HG02884 (cell line): ENCODE results near the gene GARS1.

Experiments used
- ATAC-seq: cut with Tn5 transposase; IDR thresholded peaks from one replicate; pipeline ENCODE4 v1.9.1; 2021; ENCODE audit warnings: mild to moderate bottlenecking, moderate library complexity; ENCODE audit not compliant: unreplicated experiment

Gene GARS1

GRCh38 chr7:30654296-30655090 is 59.8 kb downstream of the GARS1 start:
- ATAC-seq = no peak

- no peak for ATAC-seq
Measured at GRCh38 chr7:30655096-30655970, 60.7 kb downstream of the GARS1 start.

- no peak for ATAC-seq
Measured at GRCh38 chr7:30656006-30656957, 61.6 kb downstream of the GARS1 start.

GRCh38 chr7:30657131-30657530 is 62.5 kb downstream of the GARS1 start:
- no peak for ATAC-seq

- ATAC-seq = no peak
Measured at GRCh38 chr7:30658479-30659074, 63.9 kb downstream of the GARS1 start.

- ATAC-seq = no peak
Measured at GRCh38 chr7:30659312-30659711, 64.6 kb downstream of the GARS1 start.

GRCh38 chr7:30660331-30661255 is 65.9 kb downstream of the GARS1 start:
- ATAC-seq = no peak

- no peak for ATAC-seq
Measured at GRCh38 chr7:30661926-30662325, 67.2 kb downstream of the GARS1 start.

- ATAC-seq = no peak
Measured at GRCh38 chr7:30662431-30662939, 67.8 kb downstream of the GARS1 start.

- ATAC-seq = no peak
Measured at GRCh38 chr7:30663414-30663813, 68.7 kb downstream of the GARS1 start.

GRCh38 chr7:30664184-30664885 is 69.7 kb downstream of the GARS1 start:
- no peak for ATAC-seq

- ATAC-seq = no peak
Measured at GRCh38 chr7:30665043-30665442, 70.4 kb downstream of the GARS1 start.

GRCh38 chr7:30665449-30665848 is 70.8 kb downstream of the GARS1 start:
- no peak for ATAC-seq

- ATAC-seq = no peak
Measured at GRCh38 chr7:30667172-30667571, 72.5 kb downstream of the GARS1 start.

- no peak for ATAC-seq
Measured at GRCh38 chr7:30668102-30668501, 73.4 kb downstream of the GARS1 start.

GRCh38 chr7:30671793-30672465 is 77.3 kb downstream of the GARS1 start:
- ATAC-seq = no peak

- no peak for ATAC-seq
Measured at GRCh38 chr7:30674420-30674819, 79.7 kb downstream of the GARS1 start.

- ATAC-seq = no peak
Measured at GRCh38 chr7:30674876-30675275, 80.2 kb downstream of the GARS1 start.
